Measurements from ENCODE around the gene BRD9. TPM values are rescaled to one million over a fixed set of nuclear protein-coding genes. Genes with fewer than 3 reads are reported as not detected.

The BRD9 gene
- total and polyA plus RNA-seq, 2 of the 4 experiments (the other 2 are of a cell fraction): 22.0 to 43.4 TPM

DNA sequence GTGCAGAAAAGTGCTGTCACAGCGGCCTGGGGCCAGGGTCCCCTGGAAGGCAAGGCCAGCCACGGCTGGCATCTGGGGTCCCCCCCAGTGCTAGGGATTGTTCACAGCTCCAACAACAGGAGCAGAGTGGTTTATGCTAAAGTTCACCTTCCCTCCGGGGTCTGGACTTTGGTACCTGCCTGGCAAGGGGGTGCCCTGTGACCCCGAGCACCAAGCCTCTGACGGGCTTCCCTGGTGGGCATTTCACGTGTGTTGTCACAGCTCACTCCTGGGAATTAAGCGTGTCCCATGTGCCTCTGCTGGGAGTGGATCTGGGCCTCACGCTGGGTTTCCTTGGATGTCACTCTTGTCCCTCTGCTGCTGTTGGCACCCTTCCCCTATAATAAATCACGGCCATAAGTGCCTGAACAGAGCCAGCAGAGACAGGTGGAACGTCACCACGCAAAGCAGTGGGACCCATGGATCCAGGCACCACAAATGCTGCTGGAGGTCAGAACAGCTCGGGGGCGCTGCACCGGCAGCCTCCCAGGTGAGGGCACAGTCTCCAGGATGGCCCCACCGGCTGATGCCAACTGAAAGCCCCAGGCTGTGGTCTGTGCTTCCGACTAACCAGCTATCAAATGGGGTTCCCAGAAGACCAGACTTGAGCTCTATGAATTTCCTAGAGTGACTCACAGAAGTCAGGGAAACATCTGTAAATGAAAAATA, 24.0 kb downstream of the BRD9 start:
- Histone ChIP-seq H3K4me3 (ENCODE audit: insufficient read depth, low read depth, low read length) (no peak overlapping the region), H3K79me1 (ENCODE audit: low read depth in 1 of 2, low read length in 2 of 2) (peaks cover 0 to 2% of the 10 kb centered on the region in 2 experiments; a peak in 2 of 4 replicates), H3K56ac (ENCODE audit: extremely low read depth, insufficient read depth, low read length) (no peak overlapping the region), H4K5ac (ENCODE audit: low read depth, low read length) (no peak overlapping the region), H3K4ac (ENCODE audit: low read depth, low read length) (no peak overlapping the region), H4K8ac (ENCODE audit: low read depth in 2 of 2, low read length in 2 of 2) (no peak overlapping the region), H3K9me3 (ENCODE audit: control insufficient read depth, insufficient read depth, low read length) (no peaks in the 10 kb centered on the region), H2BK20ac (ENCODE audit: low read depth, low read length) (no peak overlapping the region), H2BK120ac (ENCODE audit: low read depth, low read length) (no peak overlapping the region), H2AK5ac (ENCODE audit: low read depth, low read length) (no peak overlapping the region), H3K9ac (ENCODE audit: low read depth, low read length) (no peak overlapping the region), H4K20me1 (ENCODE audit: insufficient read depth, low read length) (peaks cover 12% of the 10 kb centered on the region; the same call in 1 of the 2 replicates), H3K27me3 (ENCODE audit: control insufficient read depth, insufficient read depth, low read length) (no peaks in the 10 kb centered on the region), H2AFZ (replicated peaks; ENCODE audit: low read length, poor library complexity) (no peak overlapping the region), H2BK5ac (ENCODE audit: low read depth, low read length, poor library complexity, severe bottlenecking) (no peak overlapping the region), H4K91ac (ENCODE audit: insufficient read depth, low read depth, low read length) (no peak overlapping the region), H3K4me2 (ENCODE audit: low read depth, low read length) (no peak overlapping the region), H3K4me1 (ENCODE audit: control insufficient read depth, insufficient read depth, low read length) (no peaks in the 10 kb centered on the region), H3K23ac (ENCODE audit: low read depth, low read length) (no peak overlapping the region), H3K14ac (replicated peaks; ENCODE audit: low read depth, low read length) (no peak overlapping the region), H3K27ac (ENCODE audit: insufficient read depth, low read length) (no peak overlapping the region), H2AK9ac (replicated peaks; ENCODE audit: low read depth, low read length, poor library complexity) (no peak overlapping the region), H2BK15ac (ENCODE audit: low read depth, low read length) (no peak overlapping the region), H3K36me3 (ENCODE audit: control insufficient read depth, insufficient read depth, low read length) (peaks cover 75% of the 10 kb centered on the region), H3K18ac (ENCODE audit: low read depth, low read length) (no peak overlapping the region), H3K9me1 (ENCODE audit: insufficient read depth, low read length) (no peaks in the 10 kb centered on the region)
- WGBS, 2 experiments (ENCODE audit: extremely low coverage in 2 of 2, insufficient read length in 1 of 2): 98% methylated on average over 5 of the region's 16 CpGs; no CpG with 5 or more reads in 1 of the 2 experiments
- no TSS peak for BruUV-seq (replicated peaks)
- dilution Hi-C loops (cut with HindIII; ENCODE audit: low sequenced_read_pairs, unreplicated experiment) (no loop called here), intact Hi-C loops (cut with micrococcal nuclease) (no loop called here), in situ Hi-C loops (cut with MboI; ENCODE audit: low sequenced_read_pairs) (no loop called here)
- DNase-seq (no peak), ATAC-seq (ENCODE audit: low read depth) (no peak)
- ChIA-PET POLR2A (ENCODE audit: unreplicated experiment) (no interaction called here), CTCF (no interaction called here)
- TF ChIP-seq MXI1 (IDR thresholded peaks at IDR 0.05; ENCODE audit: borderline replicate concordance, low read depth, low read length): no peak
- no peak for TF ChIP-seq BHLHE40 (IDR thresholded peaks at IDR 0.05; ENCODE audit: low read depth, low read length)
- TF ChIP-seq, protein P1, sequence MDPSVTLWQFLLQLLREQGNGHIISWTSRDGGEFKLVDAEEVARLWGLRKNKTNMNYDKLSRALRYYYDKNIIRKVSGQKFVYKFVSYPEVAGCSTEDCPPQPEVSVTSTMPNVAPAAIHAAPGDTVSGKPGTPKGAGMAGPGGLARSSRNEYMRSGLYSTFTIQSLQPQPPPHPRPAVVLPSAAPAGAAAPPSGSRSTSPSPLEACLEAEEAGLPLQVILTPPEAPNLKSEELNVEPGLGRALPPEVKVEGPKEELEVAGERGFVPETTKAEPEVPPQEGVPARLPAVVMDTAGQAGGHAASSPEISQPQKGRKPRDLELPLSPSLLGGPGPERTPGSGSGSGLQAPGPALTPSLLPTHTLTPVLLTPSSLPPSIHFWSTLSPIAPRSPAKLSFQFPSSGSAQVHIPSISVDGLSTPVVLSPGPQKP (IDR thresholded peaks at IDR 0.05; ENCODE audit: borderline replicate concordance, low read depth, low read length): no peak
- no peak for TF ChIP-seq CEBPB (IDR thresholded peaks at IDR 0.05; ENCODE audit: low read depth, low read length)
- TF ChIP-seq SMC3 (IDR thresholded peaks at IDR 0.05; ENCODE audit: low read depth, low read length): no peak
- TF ChIP-seq RCOR1 (IDR thresholded peaks at IDR 0.05; ENCODE audit: insufficient replicate concordance, low read length): no peak
- TF ChIP-seq MAZ (IDR thresholded peaks at IDR 0.05; ENCODE audit: borderline replicate concordance, low read depth, low read length): no peak
- no peak for TF ChIP-seq CHD1 (IDR thresholded peaks at IDR 0.05; ENCODE audit: low read depth, low read length)
- no peak for TF ChIP-seq FOS (IDR thresholded peaks at IDR 0.05; ENCODE audit: low read depth, low read length)
- TF ChIP-seq, protein P2, sequence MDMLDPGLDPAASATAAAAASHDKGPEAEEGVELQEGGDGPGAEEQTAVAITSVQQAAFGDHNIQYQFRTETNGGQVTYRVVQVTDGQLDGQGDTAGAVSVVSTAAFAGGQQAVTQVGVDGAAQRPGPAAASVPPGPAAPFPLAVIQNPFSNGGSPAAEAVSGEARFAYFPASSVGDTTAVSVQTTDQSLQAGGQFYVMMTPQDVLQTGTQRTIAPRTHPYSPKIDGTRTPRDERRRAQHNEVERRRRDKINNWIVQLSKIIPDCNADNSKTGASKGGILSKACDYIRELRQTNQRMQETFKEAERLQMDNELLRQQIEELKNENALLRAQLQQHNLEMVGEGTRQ (IDR thresholded peaks at IDR 0.05; ENCODE audit: low read depth, low read length): no peak
- TF ChIP-seq NFE2L2 (IDR thresholded peaks at IDR 0.05; ENCODE audit: low read depth, low read length): no peak
- no peak for TF ChIP-seq POLR2A (IDR thresholded peaks at IDR 0.05; ENCODE audit: low read depth, low read length)
- no peak for TF ChIP-seq MAFK (IDR thresholded peaks at IDR 0.05; ENCODE audit: low read depth, low read length)
- TF ChIP-seq, protein P3, sequence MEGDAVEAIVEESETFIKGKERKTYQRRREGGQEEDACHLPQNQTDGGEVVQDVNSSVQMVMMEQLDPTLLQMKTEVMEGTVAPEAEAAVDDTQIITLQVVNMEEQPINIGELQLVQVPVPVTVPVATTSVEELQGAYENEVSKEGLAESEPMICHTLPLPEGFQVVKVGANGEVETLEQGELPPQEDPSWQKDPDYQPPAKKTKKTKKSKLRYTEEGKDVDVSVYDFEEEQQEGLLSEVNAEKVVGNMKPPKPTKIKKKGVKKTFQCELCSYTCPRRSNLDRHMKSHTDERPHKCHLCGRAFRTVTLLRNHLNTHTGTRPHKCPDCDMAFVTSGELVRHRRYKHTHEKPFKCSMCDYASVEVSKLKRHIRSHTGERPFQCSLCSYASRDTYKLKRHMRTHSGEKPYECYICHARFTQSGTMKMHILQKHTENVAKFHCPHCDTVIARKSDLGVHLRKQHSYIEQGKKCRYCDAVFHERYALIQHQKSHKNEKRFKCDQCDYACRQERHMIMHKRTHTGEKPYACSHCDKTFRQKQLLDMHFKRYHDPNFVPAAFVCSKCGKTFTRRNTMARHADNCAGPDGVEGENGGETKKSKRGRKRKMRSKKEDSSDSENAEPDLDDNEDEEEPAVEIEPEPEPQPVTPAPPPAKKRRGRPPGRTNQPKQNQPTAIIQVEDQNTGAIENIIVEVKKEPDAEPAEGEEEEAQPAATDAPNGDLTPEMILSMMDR (conservative IDR thresholded peaks at IDR 0.05; ENCODE audit: low read depth, low read length): no peak
- TF ChIP-seq RFX5 (IDR thresholded peaks at IDR 0.05; ENCODE audit: low read depth, low read length): no peak
- no peak for TF ChIP-seq RAD21 (IDR thresholded peaks at IDR 0.05; ENCODE audit: low read length)

All from IMR-90 (cell line).